H1 (cell line): ENCODE measurements around the gene OCLN. TPM values are rescaled to one million over a fixed set of nuclear protein-coding genes. Genes with fewer than 3 reads are reported as not detected.

Experiments
- CTCF ChIA-PET: fragments of 300-600 bp; sonication (Branson Sonifier 250); formaldehyde crosslinking; loops from one replicate; lab custom pipeline; 2021; ENCODE audit not compliant: partially characterized antibody; lab: Charles Lee
- POLR2A ChIA-PET: fragments of 300-600 bp; sonication (Branson Sonifier 250); formaldehyde crosslinking; loops from one replicate; lab custom pipeline; 2021; ENCODE audit warnings: inconsistent platforms; ENCODE audit not compliant: partially characterized antibody; lab: Charles Lee
- DNase-seq, 2 experiments: peaks; one replicate each; pipeline versions ENCODE4 v3.0.0 to v3.0.0-alpha.2; 2010 to 2022; ENCODE audit warnings: low spot score in 2 of 2, low read depth in 1 of 2, mixed read lengths in 1 of 2
- FAIRE-seq: peaks from 2 replicates; lab custom pipeline; 2011; peaks lifted over from hg19 to GRCh38; lab: Jason Lieb, UNC
- H2AFZ ChIP-seq: 2 replicates; pipeline ENCODE4 v1.8.1; 2012; ENCODE audit warnings: low read length, inconsistent platforms
- H2AK5ac ChIP-seq: 2 replicates; pipeline ENCODE4 v1.6.1; 2013; ENCODE audit warnings: low read depth, low read length
- H2BK120ac ChIP-seq: replicated peaks from 2 replicates; pipeline ENCODE3; 2013; ENCODE audit warnings: low read depth, low read length, inconsistent platforms
- H2BK12ac ChIP-seq: 2 replicates; pipeline ENCODE4 v1.6.1; 2013; ENCODE audit warnings: low read depth, low read length
- H2BK15ac ChIP-seq: 2 replicates; pipeline ENCODE4 v1.6.1; 2013; ENCODE audit warnings: low read length
- H2BK20ac ChIP-seq: 2 replicates; pipeline ENCODE4 v1.6.1; 2013; ENCODE audit warnings: low read length
- H2BK5ac ChIP-seq: 2 replicates; pipeline ENCODE4 v1.6.1; 2013; ENCODE audit warnings: low read depth, low read length
- H3K14ac ChIP-seq: 2 replicates; pipeline ENCODE4 v1.6.1; 2013; ENCODE audit warnings: inconsistent platforms; ENCODE audit not compliant: insufficient read length
- H3K18ac ChIP-seq: 2 replicates; pipeline ENCODE4 v1.6.1; 2013; ENCODE audit warnings: low read length; ENCODE audit errors: extremely low read depth
- H3K23ac ChIP-seq: 2 replicates; pipeline ENCODE4 v1.6.1; 2013; ENCODE audit warnings: inconsistent platforms; ENCODE audit not compliant: insufficient read length
- H3K23me2 ChIP-seq: 2 replicates; pipeline ENCODE4 v1.6.1; 2013; ENCODE audit warnings: low read depth, low read length
- H3K27ac ChIP-seq: 2 replicates; pipeline ENCODE4 v1.6.1; 2011; ENCODE audit warnings: low read depth, low read length, inconsistent platforms
- H3K27me3 ChIP-seq, 4 experiments: replicated peaks in 1 of 4; 1 replicate in 1 of 4; 2 replicates in 3 of 4; pipeline versions ENCODE4 v1.6.1 to v1.8.1; 2011 to 2013; ENCODE audit warnings: low read length in 3 of 4, mild to moderate bottlenecking in 3 of 4, inconsistent platforms in 2 of 4, mixed read lengths in 2 of 4, moderate library complexity in 1 of 4; ENCODE audit not compliant: control insufficient read depth in 3 of 4, insufficient read depth in 3 of 4; ENCODE audit errors: extremely low read depth in 1 of 4
- H3K36me3 ChIP-seq, 4 experiments: 2 replicates each; pipeline versions ENCODE4 v1.6.1 to v1.8.1; 2011 to 2013; ENCODE audit warnings: mild to moderate bottlenecking in 4 of 4, low read length in 3 of 4, moderate library complexity in 2 of 4, control low read depth in 1 of 4, inconsistent platforms in 1 of 4; ENCODE audit not compliant: insufficient read depth in 4 of 4, control insufficient read depth in 2 of 4
- H3K4ac ChIP-seq: replicated peaks from 2 replicates; pipeline ENCODE3; 2013; ENCODE audit warnings: low read length, low read depth, mixed read lengths, inconsistent platforms; ENCODE audit not compliant: insufficient read length
- H3K4me1 ChIP-seq, 4 experiments: replicated peaks in 1 of 4; 1 replicate in 1 of 4; 2 replicates in 3 of 4; pipeline versions ENCODE4 v1.6.1 to v1.8.1; 2011 to 2013; ENCODE audit warnings: low read length in 3 of 4, inconsistent platforms in 2 of 4, mixed read lengths in 1 of 4; ENCODE audit not compliant: insufficient read depth in 4 of 4, control insufficient read depth in 3 of 4
- H3K4me2 ChIP-seq, 2 experiments: 2 replicates each; pipeline versions ENCODE4 v1.6.1 to v1.8.1; 2011 to 2013; ENCODE audit warnings: low read depth in 2 of 2, low read length in 2 of 2, control low read depth in 1 of 2, inconsistent platforms in 1 of 2, mild to moderate bottlenecking in 1 of 2; ENCODE audit not compliant: insufficient read depth in 1 of 2
- H3K4me3 ChIP-seq, 4 experiments: fragments of 200-600, 300-600 bp in 1 of 4; sonication (generic), shearing (Covaris generic), sonication (Bioruptor Twin) in 1 of 4; 2 replicates each; pipeline versions ENCODE4 v1.5.1 to v1.8.1; 2011 to 2016; ENCODE audit warnings: low read length in 4 of 4, low read depth in 3 of 4, control low read depth in 2 of 4, inconsistent platforms in 2 of 4, mild to moderate bottlenecking in 2 of 4, mixed read lengths in 1 of 4, moderate library complexity in 1 of 4; ENCODE audit not compliant: insufficient read depth in 2 of 4; ENCODE audit errors: extremely low read depth in 1 of 4
- H3K56ac ChIP-seq: replicated peaks from 2 replicates; pipeline ENCODE3; 2013; ENCODE audit warnings: low read depth, mild to moderate bottlenecking, mixed read lengths, low read length, inconsistent platforms; ENCODE audit not compliant: insufficient read length
- H3K79me1 ChIP-seq: 2 replicates; pipeline ENCODE4 v1.6.1; 2013; ENCODE audit warnings: low read depth, low read length, control low read depth
- H3K79me2 ChIP-seq, 2 experiments: 2 replicates each; pipeline versions ENCODE4 v1.6.1 to v1.8.1; 2012 to 2013; ENCODE audit warnings: low read length in 2 of 2, mild to moderate bottlenecking in 2 of 2, inconsistent platforms in 1 of 2; ENCODE audit not compliant: insufficient read depth in 2 of 2, control insufficient read depth in 1 of 2
- H3K9ac ChIP-seq, 4 experiments: replicated peaks in 1 of 4; 1 replicate in 1 of 4; 2 replicates in 3 of 4; pipeline versions ENCODE4 v1.6.1 to v1.8.1; 2011 to 2013; ENCODE audit warnings: low read depth in 3 of 4, low read length in 3 of 4, control low read depth in 2 of 4, mild to moderate bottlenecking in 2 of 4, moderate library complexity in 2 of 4, inconsistent platforms in 1 of 4; ENCODE audit errors: extremely low read depth in 1 of 4
- H3K9me3 ChIP-seq, 2 experiments: 2 replicates each; pipeline versions ENCODE4 v1.6.1 to v1.8.1; 2012 to 2013; ENCODE audit warnings: mild to moderate bottlenecking in 2 of 2, moderate library complexity in 2 of 2, control low read depth in 1 of 2, inconsistent platforms in 1 of 2, low read depth in 1 of 2, low read length in 1 of 2, mixed read lengths in 1 of 2; ENCODE audit not compliant: insufficient read depth in 2 of 2
- H4K20me1 ChIP-seq, 2 experiments: replicated peaks in 1 of 2; 2 replicates each; pipeline versions ENCODE3 to v1.8.1; 2011 to 2013; ENCODE audit warnings: inconsistent platforms in 2 of 2, low read length in 2 of 2, mild to moderate bottlenecking in 1 of 2; ENCODE audit not compliant: insufficient read depth in 2 of 2, control insufficient read depth in 1 of 2
- H4K5ac ChIP-seq: 2 replicates; pipeline ENCODE4 v1.6.1; 2013; ENCODE audit warnings: low read length, low read depth, mixed read lengths, inconsistent platforms; ENCODE audit not compliant: insufficient read length
- H4K8ac ChIP-seq: 2 replicates; pipeline ENCODE4 v1.8.0; 2013; ENCODE audit warnings: mild to moderate bottlenecking, moderate library complexity, low read length, inconsistent platforms; ENCODE audit not compliant: insufficient read depth; ENCODE audit errors: extremely low read depth
- H4K91ac ChIP-seq: replicated peaks from 2 replicates; pipeline ENCODE3; 2013; ENCODE audit warnings: low read length, mixed read lengths, inconsistent platforms; ENCODE audit not compliant: insufficient read length
- EZH2 ChIP-seq: fragments of 200-600 bp; sonication (generic); IDR thresholded peaks from 2 replicates; pipeline ENCODE4 v1.7.1; 2012; ENCODE audit warnings: low read depth, mild to moderate bottlenecking, moderate library complexity, low read length, inconsistent platforms; ENCODE audit not compliant: severe bottlenecking
- SP4 ChIP-seq: IDR thresholded peaks from 2 replicates; pipeline ENCODE4 v1.6.1; 2012; ENCODE audit warnings: low read length, inconsistent platforms
- WGBS, 2 experiments: shearing (Covaris generic) in 1 of 2; methylation state at CpG; one replicate each; pipeline versions ENCODE4 v1.1.6 to v1.1.7; 2013 to 2015; ENCODE audit warnings: low lambda C conversion rate in 2 of 2, mixed read lengths in 2 of 2, inconsistent platforms in 1 of 2, low coverage in 1 of 2, missing lambda C conversion rate in 1 of 2; ENCODE audit not compliant: insufficient replicate concordance in 2 of 2, insufficient coverage in 1 of 2, insufficient read length in 1 of 2; ENCODE audit errors: extremely low coverage in 1 of 2, missing lambda C conversion rate in 1 of 2; 5-methylcytosine and 5-hydroxymethylcytosine counted together
- polyA plus RNA-seq, 7 experiments: library from polyadenylated mRNA; depleted of rRNA in 3 of 7; stranded (reverse) in 5 of 7; unstranded in 2 of 7; fragments of >200 nt in 5 of 7; fragments of 200-250 nt in 2 of 7; gene quantifications; 1 replicate in 5 of 7; 2 replicates in 1 of 7; 4 replicates in 1 of 7; pipeline versions ENCODE4 v1.2.1 to v1.2.3, GENCODE V29; 2011 to 2013; ENCODE audit warnings: missing spikeins in 2 of 7, mixed read lengths in 2 of 7
- total RNA-seq: library from RNA; stranded (reverse); fragmentation: NEBNext Ultra II Directional; extraction: Animal tissue kit (Norgen Biotek cat#: 25700); gene quantifications from 2 replicates; pipeline ENCODE4 v1.2.1, GENCODE V29; 2021

OCLN gene
- total and polyA plus RNA-seq, 2 of the 8 experiments (the other 6 are each of a cell fraction or from before 2014, with no cell fraction given), result 27.9 to 85.5 TPM

GRCh38 chr5:69468631-69469030, 24.0 kb upstream of the OCLN start:
- H2AK5ac ChIP-seq, result no peak overlapping the region
- no peaks in the 10 kb centered on the region for H3K4me1 ChIP-seq
- POLR2A ChIA-PET, result interaction anchor here (1.1 kb wide), 1 partner anchor 28 kb away, joined by 4 read pairs; no protein-coding TSS in a partner anchor
- H4K20me1 ChIP-seq, result no peaks in the 10 kb centered on the region
- no peak overlapping the region for H3K9ac ChIP-seq
- FAIRE-seq (no peak), DNase-seq (no peak)
- H3K4ac ChIP-seq, result no peak overlapping the region
- H3K27me3 ChIP-seq, result no peaks in the 10 kb centered on the region
- no peak overlapping the region for H2BK20ac ChIP-seq
- H3K23ac ChIP-seq, result no peak overlapping the region
- no peak overlapping the region for H3K14ac ChIP-seq
- H3K9me3 ChIP-seq, result no peaks in the 10 kb centered on the region
- no peak overlapping the region for H3K4me3 ChIP-seq
- CTCF ChIA-PET, result interaction anchor here (1.3 kb wide), 1 partner anchor 444 kb away, joined by 3 read pairs; no protein-coding TSS in a partner anchor
- H2AFZ ChIP-seq, result no peak overlapping the region
- H3K4me2 ChIP-seq, result no peak overlapping the region
- H3K27ac ChIP-seq, result no peak overlapping the region
- TF ChIP-seq SP4 (no peak), EZH2 (no peak)
- WGBS, 2 experiments, result 100% methylated on average over 1 of the region's 1 CpG; no CpG with 5 or more reads in 1 of the 2 experiments
- H3K36me3 ChIP-seq, result no peaks in the 10 kb centered on the region
- H3K18ac ChIP-seq, result no peak overlapping the region
- H4K5ac ChIP-seq, result no peak overlapping the region
- H4K8ac ChIP-seq, result no peak overlapping the region
- no peak overlapping the region for H4K91ac ChIP-seq
- no peak overlapping the region for H2BK120ac ChIP-seq
- no peaks in the 10 kb centered on the region for H3K79me1 ChIP-seq
- H2BK12ac ChIP-seq, result no peak overlapping the region
- H2BK15ac ChIP-seq, result no peak overlapping the region
- no peak overlapping the region for H3K56ac ChIP-seq
- H3K23me2 ChIP-seq, result no peaks in the 10 kb centered on the region
- no peaks in the 10 kb centered on the region for H3K79me2 ChIP-seq
- H2BK5ac ChIP-seq, result no peak overlapping the region
